Kasumi-1 (cell line): ENCODE results near the gene PHETA1.
"Not testable (repeated sequence)": the region's sequence is repeated elsewhere in the genome, so short reads cannot be mapped to it uniquely, and the experiment has no call there.

Experiments
- DNase-seq, 2 experiments: peaks; one replicate each; lab custom pipeline; 2025; lab: John Stamatoyannopoulos, UW

The PHETA1 gene

GRCh38 chr12:111405859-111406473, 37.1 kb upstream of the PHETA1 start, which contains the start of gene SH2B3:
Gene SH2B3 (plus strand): TSS chr12:111405923. CDS start chr12:111418146, 12,223 bp downstream.
- no peak for DNase-seq

- DNase-seq: peak; percentile 93 to 94
Measured at GRCh38 chr12:111405149-111405858, 36.4 kb upstream of the PHETA1 start.

GRCh38 chr12:111404362-111405148, 35.7 kb upstream of the PHETA1 start:
- peak; percentile 39 to 45 for DNase-seq

GRCh38 chr12:111402490-111402824, 33.6 kb upstream of the PHETA1 start:
- not testable (repeated sequence) for DNase-seq

- no peak for DNase-seq
Measured at GRCh38 chr12:111401167-111401605, 32.3 kb upstream of the PHETA1 start.

GRCh38 chr12:111399741-111400404, 31.0 kb upstream of the PHETA1 start:
- DNase-seq: not testable (repeated sequence)

GRCh38 chr12:111398530-111398929, 29.6 kb upstream of the PHETA1 start:
- DNase-seq: no peak

- DNase-seq: peak; percentile 85
Measured at GRCh38 chr12:111396726-111397445, 28.0 kb upstream of the PHETA1 start.

GRCh38 chr12:111396271-111396670, 27.4 kb upstream of the PHETA1 start:
- DNase-seq: not testable (repeated sequence)

- no peak for DNase-seq
Measured at GRCh38 chr12:111395336-111396187, 26.7 kb upstream of the PHETA1 start.

GRCh38 chr12:111394480-111394879, 25.6 kb upstream of the PHETA1 start:
- no peak for DNase-seq

- DNase-seq: peak; percentile 61 to 64
Measured at GRCh38 chr12:111393700-111394300, 24.9 kb upstream of the PHETA1 start.

GRCh38 chr12:111390910-111391309, 22.0 kb upstream of the PHETA1 start:
- DNase-seq: no peak

GRCh38 chr12:111389635-111390034, 20.7 kb upstream of the PHETA1 start:
- DNase-seq: no peak

GRCh38 chr12:111387747-111388323, 18.9 kb upstream of the PHETA1 start:
- no peak for DNase-seq

- no peak for DNase-seq
Measured at GRCh38 chr12:111386885-111387284, 18.0 kb upstream of the PHETA1 start.

- no peak for DNase-seq
Measured at GRCh38 chr12:111384596-111384995, 15.7 kb upstream of the PHETA1 start.

GRCh38 chr12:111379942-111380554, 11.2 kb upstream of the PHETA1 start:
- no peak for DNase-seq

- no peak for DNase-seq
Measured at GRCh38 chr12:111377440-111377839, 8.5 kb upstream of the PHETA1 start.
